ENCODE measurements around the gene ANAPC4. TPM values are rescaled to one million over a fixed set of nuclear protein-coding genes. Genes with fewer than 3 reads are reported as not detected.

The ANAPC4 gene
- total and polyA plus RNA-seq, 2 donors (not counting 1 experiment from before 2014, with no cell fraction given) = 15.9 to 27.1 TPM

DNA sequence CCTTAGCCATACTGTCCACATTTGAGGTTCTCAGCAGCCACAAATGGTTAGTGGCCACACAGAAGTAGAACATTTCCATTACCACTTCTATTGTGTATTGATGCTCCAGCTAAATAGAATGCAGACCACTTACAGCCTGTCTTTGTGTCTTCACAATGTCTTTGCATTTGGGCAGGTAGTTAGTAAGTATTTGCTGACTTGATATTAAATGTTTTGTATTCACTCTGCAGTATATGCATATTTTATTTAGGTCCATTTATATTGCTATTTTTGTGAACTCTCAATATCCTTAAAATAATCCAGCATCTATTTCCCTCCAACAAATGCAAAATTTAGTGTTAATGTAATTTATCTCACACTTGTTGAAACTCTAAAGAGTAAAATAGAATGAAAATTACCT lies 26.6 kb downstream of the ANAPC4 start:
- H3K36me3 ChIP-seq (ENCODE audit: control insufficient read depth, insufficient read depth, low read length) = no peaks in the 10 kb centered on the region
- no peaks in the 10 kb centered on the region for H4K20me1 ChIP-seq (ENCODE audit: control insufficient read depth, extremely low read depth, insufficient read depth, low read length)
- H3K4me1 ChIP-seq (ENCODE audit: control insufficient read depth, extremely low read depth, insufficient read depth, low read length) = no peaks in the 10 kb centered on the region
- TF ChIP-seq EZH2 (IDR thresholded peaks at IDR 0.05; ENCODE audit: low read length, missing control alignments) = no peak
- TF ChIP-seq, protein P1, sequence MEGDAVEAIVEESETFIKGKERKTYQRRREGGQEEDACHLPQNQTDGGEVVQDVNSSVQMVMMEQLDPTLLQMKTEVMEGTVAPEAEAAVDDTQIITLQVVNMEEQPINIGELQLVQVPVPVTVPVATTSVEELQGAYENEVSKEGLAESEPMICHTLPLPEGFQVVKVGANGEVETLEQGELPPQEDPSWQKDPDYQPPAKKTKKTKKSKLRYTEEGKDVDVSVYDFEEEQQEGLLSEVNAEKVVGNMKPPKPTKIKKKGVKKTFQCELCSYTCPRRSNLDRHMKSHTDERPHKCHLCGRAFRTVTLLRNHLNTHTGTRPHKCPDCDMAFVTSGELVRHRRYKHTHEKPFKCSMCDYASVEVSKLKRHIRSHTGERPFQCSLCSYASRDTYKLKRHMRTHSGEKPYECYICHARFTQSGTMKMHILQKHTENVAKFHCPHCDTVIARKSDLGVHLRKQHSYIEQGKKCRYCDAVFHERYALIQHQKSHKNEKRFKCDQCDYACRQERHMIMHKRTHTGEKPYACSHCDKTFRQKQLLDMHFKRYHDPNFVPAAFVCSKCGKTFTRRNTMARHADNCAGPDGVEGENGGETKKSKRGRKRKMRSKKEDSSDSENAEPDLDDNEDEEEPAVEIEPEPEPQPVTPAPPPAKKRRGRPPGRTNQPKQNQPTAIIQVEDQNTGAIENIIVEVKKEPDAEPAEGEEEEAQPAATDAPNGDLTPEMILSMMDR (conservative IDR thresholded peaks at IDR 0.05 in 1 of 2, IDR thresholded peaks at IDR 0.05 in 1 of 2; ENCODE audit: low read depth in 1 of 2, low read length in 2 of 2) = no peak
- H3K9ac ChIP-seq (ENCODE audit: insufficient read depth, low read length) = no peak overlapping the region
- no peak overlapping the region for H2AFZ ChIP-seq (ENCODE audit: low read length)
- DNase-seq (ENCODE audit: low read depth in 2 of 2) = no peak
- no peak overlapping the region for H3K4me2 ChIP-seq (ENCODE audit: extremely low read depth, insufficient read depth, low read length)
- no peak overlapping the region for H3K4me3 ChIP-seq (replicated peaks in 1 of 4; ENCODE audit: control extremely low read depth in 1 of 4, insufficient read depth in 1 of 4, low read depth in 3 of 4, low read length in 4 of 4)
- H3K9me3 ChIP-seq (ENCODE audit: control insufficient read depth, insufficient read depth, low read depth, low read length) = no peaks in the 10 kb centered on the region
- no peak overlapping the region for H3K27ac ChIP-seq (ENCODE audit: insufficient read depth, low read length)
- no peaks in the 10 kb centered on the region for H3K27me3 ChIP-seq (ENCODE audit: control insufficient read depth, insufficient read depth, low read length)
- H3K79me2 ChIP-seq (ENCODE audit: control insufficient read depth, insufficient read depth, low read length) = no peaks in the 10 kb centered on the region

DNA sequence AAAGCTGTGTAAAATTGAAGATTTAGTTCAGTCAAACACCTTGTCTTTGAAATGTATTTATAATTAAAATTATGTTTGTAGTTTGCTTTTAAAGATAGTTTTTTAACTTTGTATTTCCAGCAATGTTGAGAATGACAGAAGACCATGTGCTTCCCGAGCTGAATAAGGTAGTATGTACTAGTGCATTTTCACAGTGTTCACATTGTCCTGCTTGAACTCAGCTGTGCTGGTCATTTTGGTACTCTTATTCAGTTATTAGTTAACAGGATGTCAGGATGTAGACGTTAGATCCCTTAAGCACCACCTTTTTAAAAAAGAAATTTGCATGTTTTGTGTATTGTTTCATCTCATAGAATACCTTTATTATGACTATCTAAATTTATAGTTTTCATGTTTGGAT lies 28.4 kb downstream of the ANAPC4 start:
- H3K4me2 ChIP-seq (ENCODE audit: extremely low read depth, insufficient read depth, low read length) = no peak overlapping the region
- H3K9me3 ChIP-seq (ENCODE audit: control insufficient read depth, insufficient read depth, low read depth, low read length) = no peaks in the 10 kb centered on the region
- DNase-seq (ENCODE audit: low read depth in 2 of 2) = no peak
- no peaks in the 10 kb centered on the region for H3K27me3 ChIP-seq (ENCODE audit: control insufficient read depth, insufficient read depth, low read length)
- H2AFZ ChIP-seq (ENCODE audit: low read length) = no peak overlapping the region
- H3K36me3 ChIP-seq (ENCODE audit: control insufficient read depth, insufficient read depth, low read length) = no peaks in the 10 kb centered on the region
- H3K79me2 ChIP-seq (ENCODE audit: control insufficient read depth, insufficient read depth, low read length) = no peaks in the 10 kb centered on the region
- no peak overlapping the region for H3K9ac ChIP-seq (ENCODE audit: insufficient read depth, low read length)
- no peak overlapping the region for H3K27ac ChIP-seq (ENCODE audit: insufficient read depth, low read length)
- no peak overlapping the region for H3K4me3 ChIP-seq (replicated peaks in 1 of 4; ENCODE audit: control extremely low read depth in 1 of 4, insufficient read depth in 1 of 4, low read depth in 3 of 4, low read length in 4 of 4)
- H3K4me1 ChIP-seq (ENCODE audit: control insufficient read depth, extremely low read depth, insufficient read depth, low read length) = no peaks in the 10 kb centered on the region
- H4K20me1 ChIP-seq (ENCODE audit: control insufficient read depth, extremely low read depth, insufficient read depth, low read length) = no peaks in the 10 kb centered on the region
- TF ChIP-seq, protein P1 (conservative IDR thresholded peaks at IDR 0.05 in 1 of 2, IDR thresholded peaks at IDR 0.05 in 1 of 2; ENCODE audit: low read depth in 1 of 2, low read length in 2 of 2) = no peak
- no peak for TF ChIP-seq EZH2 (IDR thresholded peaks at IDR 0.05; ENCODE audit: low read length, missing control alignments)

DNA sequence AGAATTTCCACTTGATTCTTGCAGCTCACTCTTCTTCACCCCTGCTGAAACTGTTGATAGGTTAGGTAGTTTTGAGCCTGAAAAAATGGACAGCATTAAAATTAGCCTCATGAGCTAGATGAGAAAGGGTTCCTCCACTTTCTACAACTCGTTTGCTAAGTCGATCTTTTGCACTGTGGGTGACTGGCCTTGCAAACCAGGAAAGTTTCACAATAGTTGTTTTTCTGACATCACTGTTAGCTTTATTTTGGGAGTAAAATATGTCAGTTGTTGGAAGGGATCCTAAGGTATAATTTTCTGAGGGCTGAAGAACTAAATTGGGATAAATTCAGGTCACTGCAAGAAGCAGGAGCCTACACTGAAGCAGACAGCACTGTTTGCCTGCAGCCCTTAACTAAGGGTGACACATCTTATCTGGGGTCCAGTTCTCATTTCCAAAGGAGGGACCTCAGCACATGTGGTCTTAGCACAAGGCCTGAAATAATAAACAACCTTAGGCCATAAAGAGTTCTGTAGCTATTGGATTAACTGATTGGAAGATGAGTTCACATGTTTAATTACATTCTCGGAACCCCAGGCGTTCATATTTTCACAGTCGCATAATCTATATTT lies 29.1 kb downstream of the ANAPC4 start:
- TF ChIP-seq, protein P1 (conservative IDR thresholded peaks at IDR 0.05 in 1 of 2, IDR thresholded peaks at IDR 0.05 in 1 of 2; ENCODE audit: low read depth in 1 of 2, low read length in 2 of 2) = no peak
- TF ChIP-seq EZH2 (IDR thresholded peaks at IDR 0.05; ENCODE audit: low read length, missing control alignments) = no peak
- H3K36me3 ChIP-seq (ENCODE audit: control insufficient read depth, insufficient read depth, low read length) = peaks cover 2% of the 10 kb centered on the region
- DNase-seq (ENCODE audit: low read depth in 2 of 2) = peak; percentile 26 to 64

More for the DNA sequence above, 29.1 kb downstream of the ANAPC4 start:
- H3K4me1 ChIP-seq (ENCODE audit: control insufficient read depth, extremely low read depth, insufficient read depth, low read length) = no peaks in the 10 kb centered on the region
- no peaks in the 10 kb centered on the region for H3K9me3 ChIP-seq (ENCODE audit: control insufficient read depth, insufficient read depth, low read depth, low read length)
- no peak overlapping the region for H3K9ac ChIP-seq (ENCODE audit: insufficient read depth, low read length)
- no peaks in the 10 kb centered on the region for H3K79me2 ChIP-seq (ENCODE audit: control insufficient read depth, insufficient read depth, low read length)
- no peak overlapping the region for H3K4me2 ChIP-seq (ENCODE audit: extremely low read depth, insufficient read depth, low read length)
- H4K20me1 ChIP-seq (ENCODE audit: control insufficient read depth, extremely low read depth, insufficient read depth, low read length) = no peaks in the 10 kb centered on the region
- H3K4me3 ChIP-seq (replicated peaks in 1 of 4; ENCODE audit: control extremely low read depth in 1 of 4, insufficient read depth in 1 of 4, low read depth in 3 of 4, low read length in 4 of 4) = no peak overlapping the region
- no peaks in the 10 kb centered on the region for H3K27me3 ChIP-seq (ENCODE audit: control insufficient read depth, insufficient read depth, low read length)
- H2AFZ ChIP-seq (ENCODE audit: low read length) = no peak overlapping the region
- no peak overlapping the region for H3K27ac ChIP-seq (ENCODE audit: insufficient read depth, low read length)

All from fibroblast of lung (primary cell).